ENCODE results near the gene PRL.

- no peak for TF ChIP-seq CTCF (IDR thresholded peaks at IDR 0.05; ENCODE audit: borderline replicate concordance, extremely low read depth, low read length, poor library complexity, severe bottlenecking)
- no peak for TF ChIP-seq EZH2 (IDR thresholded peaks at IDR 0.05; ENCODE audit: borderline replicate concordance, low read depth, low read length, severe bottlenecking)
Observed at GRCh38 chr6:22237526-22237925, 59.3 kb downstream of the PRL start.

All from DND-41 (cell line).